SKM-1 treated with dmso at 0.1 percent for 144 hours (cell line): ENCODE results near the gene CERS6.
"Not testable (repeated sequence)": the region's sequence is repeated elsewhere in the genome, so short reads cannot be mapped to it uniquely, and the experiment has no call there.

Experiments used
- DNase-seq: peaks from one replicate; lab custom pipeline; 2025; ENCODE audit not compliant: unreplicated experiment; lab: John Stamatoyannopoulos, UW

The CERS6 gene

GRCh38 chr2:168791140-168791539 is 335.1 kb downstream of the CERS6 start:
- not testable (repeated sequence) for DNase-seq

DNA sequence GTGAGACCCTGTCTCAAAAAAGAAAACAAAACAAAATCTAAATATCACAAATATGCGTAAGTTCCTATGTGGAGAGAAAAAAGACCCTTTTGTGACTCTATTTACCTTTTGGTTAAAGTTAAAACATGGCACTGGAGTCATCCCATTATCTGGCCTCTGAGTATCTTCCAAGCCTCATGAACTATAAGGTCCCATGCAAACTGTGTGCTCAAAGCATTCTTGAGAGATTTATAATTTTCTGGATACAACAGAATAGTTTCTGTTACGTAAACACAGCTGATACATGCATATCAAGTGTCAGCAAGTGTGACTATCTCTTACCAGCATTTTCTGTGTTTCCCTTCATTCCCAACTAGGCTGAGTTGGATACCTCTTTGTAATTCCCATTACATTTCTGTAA is 337.5 kb downstream of the CERS6 start:
- DNase-seq, result no peak

GRCh38 chr2:168794968-168795367 is 338.9 kb downstream of the CERS6 start:
- no peak for DNase-seq

DNA sequence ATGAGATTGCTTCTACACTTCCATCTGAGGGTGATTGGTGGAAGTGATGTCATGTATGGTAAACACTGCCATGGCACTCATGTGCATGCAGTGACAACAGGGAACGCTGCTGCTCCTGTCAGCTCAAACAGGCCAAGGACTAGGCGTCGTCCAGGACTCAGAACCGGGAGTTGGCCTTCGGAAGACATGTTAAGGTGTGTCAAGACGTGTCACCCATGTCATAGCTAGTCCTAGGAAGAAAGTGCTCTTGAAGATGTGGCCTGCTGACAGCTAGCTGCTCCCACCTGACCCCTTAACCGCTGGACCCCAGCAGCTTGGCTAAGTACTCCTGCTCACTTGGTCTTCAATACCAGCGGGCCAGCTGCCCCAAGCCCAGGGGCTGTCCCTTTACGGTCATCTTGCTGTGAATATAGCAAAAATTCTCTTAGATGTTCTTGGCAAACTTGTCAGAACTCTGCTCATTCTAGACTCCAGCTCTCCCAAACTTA is 340.1 kb downstream of the CERS6 start:
- no peak for DNase-seq

DNA sequence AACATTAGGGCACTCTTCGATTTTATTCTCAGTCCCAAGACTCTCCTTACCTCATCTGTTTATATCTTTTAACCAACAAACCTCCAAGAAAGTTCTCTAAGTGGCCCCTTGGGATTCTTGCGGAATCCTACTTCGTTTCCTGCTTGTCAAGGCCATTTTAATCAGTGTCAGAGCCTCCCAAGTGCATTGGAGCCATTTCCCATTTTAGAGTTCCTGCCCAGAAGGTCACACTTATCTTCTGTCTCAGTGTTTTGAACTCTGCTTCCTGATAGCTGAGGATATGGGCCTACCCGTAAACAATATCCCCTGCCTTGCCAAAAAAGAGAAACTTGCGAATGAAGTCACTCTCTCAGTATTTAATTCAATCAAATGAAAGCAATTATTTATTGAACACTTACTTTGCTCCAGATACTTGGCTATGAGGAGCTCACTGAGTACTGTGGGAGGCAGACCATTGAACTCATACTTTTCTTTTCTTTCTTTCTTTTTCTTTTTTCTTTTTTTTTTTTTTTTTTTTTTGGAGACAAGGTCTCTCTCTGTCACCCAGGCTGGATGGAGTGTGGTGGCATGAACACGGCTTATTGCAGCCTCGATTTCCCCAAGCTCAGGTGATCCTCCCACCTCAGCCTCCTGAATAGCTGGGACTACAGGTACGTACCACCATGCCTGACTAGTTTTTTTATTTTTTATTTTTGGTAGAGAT is 340.7 kb downstream of the CERS6 start:
- no peak for DNase-seq

- DNase-seq, result no peak
Observed at GRCh38 chr2:168797286-168797655, 341.2 kb downstream of the CERS6 start.

GRCh38 chr2:168798076-168798887 is 342.2 kb downstream of the CERS6 start:
- no peak for DNase-seq

- DNase-seq, result no peak
Observed at GRCh38 chr2:168798888-168799410, 342.9 kb downstream of the CERS6 start.

- DNase-seq, result no peak
Observed at GRCh38 chr2:168801471-168801870, 345.4 kb downstream of the CERS6 start.

DNA sequence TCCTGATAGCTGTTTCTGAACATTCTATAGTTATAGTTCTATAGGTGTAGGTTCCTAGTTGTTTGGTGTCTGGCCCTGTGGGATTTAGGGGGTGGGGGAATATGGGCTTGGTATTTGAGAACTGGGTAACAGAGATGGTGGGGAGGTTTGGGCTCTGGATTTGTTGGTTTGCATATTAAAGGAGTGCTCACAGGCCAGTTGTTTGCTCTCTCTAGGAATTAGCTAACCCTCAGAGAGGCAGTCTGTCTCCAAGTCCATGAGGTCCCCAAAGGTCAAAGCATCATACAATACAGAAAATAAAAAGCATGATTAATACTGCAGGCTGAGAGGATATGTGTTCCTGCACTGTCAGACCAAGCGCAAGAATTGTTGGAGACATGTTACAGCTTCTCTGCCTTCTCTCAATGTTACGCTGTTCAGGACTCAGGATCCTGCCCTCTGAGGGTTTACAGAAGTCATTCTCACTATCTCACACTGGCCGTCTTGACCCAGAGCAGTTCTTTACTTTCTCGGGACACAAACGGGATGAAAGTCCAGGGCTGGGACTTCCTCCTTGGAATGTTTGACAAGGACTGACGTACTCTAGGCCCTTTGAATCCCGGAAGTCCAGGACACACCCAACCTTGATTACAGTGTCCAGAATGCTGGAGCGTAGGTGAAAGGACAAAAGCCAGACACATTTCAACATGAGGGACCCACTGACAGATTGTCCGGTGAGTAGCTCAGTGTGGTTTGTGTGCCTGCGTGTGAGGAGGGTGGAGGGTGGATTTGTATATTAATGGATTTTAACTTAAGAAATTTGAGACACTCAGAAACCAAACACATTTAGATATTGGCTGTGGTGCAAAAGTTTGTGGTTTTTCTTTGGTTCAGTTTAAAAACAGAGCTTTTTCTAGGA is 346.1 kb downstream of the CERS6 start, which contains the start of gene NOSTRIN:
NOSTRIN (plus strand) TSS at position 677 of the 898 bp plus-strand sequence; CDS start at position 687, 10 bp downstream.
- DNase-seq, result no peak

DNA sequence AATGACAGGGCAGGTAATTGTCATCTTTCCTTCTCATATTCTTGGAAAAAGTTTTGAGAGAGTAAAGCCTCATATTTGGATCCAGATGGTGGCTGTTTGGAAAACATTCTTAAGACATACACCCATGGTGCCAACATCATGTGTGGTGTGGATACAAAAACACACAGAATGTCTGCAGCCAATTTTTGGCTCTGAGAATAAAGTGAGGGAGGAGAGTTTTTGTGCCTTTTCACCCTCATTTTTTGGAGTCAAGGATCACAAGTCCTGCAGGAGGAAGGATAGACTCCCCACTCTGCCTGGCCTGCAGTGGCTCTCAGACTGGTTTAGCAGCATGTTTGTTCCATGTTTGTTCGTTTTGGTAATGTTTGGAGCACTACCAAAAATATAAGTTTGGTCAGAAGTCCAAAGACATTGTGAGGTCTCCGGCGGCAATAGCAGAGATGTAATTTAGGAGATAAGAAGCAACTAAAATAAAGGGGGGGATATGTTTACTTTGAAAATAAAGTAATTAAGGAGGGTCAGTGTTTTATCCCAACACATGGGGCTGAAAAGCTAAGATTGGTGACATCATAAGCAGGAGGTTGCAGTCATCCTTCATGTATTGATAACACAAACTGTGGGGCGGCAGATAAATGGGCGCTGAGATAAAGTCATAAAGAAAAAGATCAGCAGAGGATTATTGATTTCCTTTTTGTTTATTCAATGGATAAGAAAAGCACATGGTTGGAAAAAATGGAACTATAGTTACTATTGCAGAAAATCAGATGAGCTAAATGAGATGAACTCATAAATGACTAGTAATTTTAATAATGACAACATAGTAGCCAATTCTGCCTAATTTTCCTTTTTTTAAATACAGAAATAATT is 347.0 kb downstream of the CERS6 start:
- no peak for DNase-seq

DNA sequence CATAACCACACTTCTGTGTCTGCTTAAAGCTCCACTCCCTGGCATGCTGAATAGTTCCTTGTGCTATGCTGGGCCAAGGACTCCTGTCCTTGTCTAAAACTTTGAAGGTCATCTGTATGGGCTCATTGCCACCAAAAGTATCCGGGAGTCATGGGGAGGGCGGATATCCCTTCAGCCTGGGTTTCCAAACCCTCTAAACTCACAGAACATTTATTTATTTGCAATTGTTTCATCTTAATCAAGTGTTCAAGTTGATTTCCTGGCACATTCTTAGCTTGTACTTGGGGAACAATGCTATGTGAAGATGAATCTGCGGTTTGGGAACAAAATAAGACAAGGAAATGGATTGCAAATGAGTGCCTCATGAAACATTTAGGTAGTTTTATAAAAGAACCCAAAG is 348.1 kb downstream of the CERS6 start:
- no peak for DNase-seq

DNA sequence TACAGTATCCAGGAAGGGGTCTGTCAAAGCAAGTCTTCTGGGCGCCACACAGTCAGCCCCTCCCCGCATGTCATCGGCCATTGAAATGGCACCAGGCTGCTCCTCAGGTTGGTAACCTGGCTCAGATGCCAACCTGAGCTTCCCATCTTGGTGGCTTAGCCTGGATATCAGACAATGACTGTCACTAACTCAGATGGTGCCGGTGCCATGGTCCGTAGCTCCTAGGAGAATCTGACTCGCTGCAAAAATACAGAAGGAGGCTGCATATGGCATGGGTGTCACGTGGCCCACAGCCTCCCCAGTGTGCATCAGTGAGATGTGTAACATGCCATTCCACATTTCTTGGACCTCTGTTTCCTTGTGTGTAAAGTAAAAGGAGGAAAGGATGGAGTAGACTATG is 349.5 kb downstream of the CERS6 start:
- no peak for DNase-seq

- DNase-seq, result no peak
Observed at GRCh38 chr2:168809537-168809936, 353.5 kb downstream of the CERS6 start.

DNA sequence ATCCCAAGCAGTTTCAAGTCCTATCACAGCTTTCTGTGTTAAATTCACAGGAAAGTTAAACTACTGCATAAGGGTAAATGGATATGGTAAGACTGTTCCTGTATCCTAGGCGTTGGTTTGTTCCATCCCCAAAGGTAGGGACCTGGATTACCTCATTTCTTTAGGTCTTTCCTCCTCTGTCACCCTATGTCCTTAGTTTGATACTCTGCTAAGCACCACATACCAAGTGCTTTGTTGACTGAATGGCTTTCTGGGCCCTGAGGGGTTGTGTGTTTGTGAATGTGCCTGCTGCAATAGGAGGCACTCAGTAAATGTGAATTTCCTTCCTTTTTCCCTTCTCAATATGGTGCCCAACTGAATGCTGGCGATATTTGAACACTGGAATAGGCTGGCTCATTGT is 354.2 kb downstream of the CERS6 start:
- no peak for DNase-seq

DNA sequence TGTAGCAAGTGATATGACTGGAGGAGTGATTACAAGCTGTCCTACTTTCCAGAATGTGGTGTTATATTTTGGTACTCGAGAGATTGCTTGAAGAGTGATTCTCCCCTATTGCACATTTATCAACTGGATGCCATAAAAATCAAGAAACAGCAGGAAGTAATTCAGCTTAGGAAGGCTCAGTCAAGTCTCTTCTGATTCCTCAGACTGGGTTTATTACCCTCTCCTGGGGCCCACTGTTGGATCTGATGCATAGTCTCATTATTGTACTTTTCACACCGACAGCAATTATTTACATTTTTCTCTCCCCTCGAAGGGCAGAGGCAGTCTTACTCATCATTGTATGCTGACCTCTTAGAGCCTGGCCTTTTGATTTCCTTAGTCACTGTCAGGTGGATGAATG is 355.6 kb downstream of the CERS6 start:
- no peak for DNase-seq

- no peak for DNase-seq
Observed at GRCh38 chr2:168814046-168814445, 358.0 kb downstream of the CERS6 start.

DNA sequence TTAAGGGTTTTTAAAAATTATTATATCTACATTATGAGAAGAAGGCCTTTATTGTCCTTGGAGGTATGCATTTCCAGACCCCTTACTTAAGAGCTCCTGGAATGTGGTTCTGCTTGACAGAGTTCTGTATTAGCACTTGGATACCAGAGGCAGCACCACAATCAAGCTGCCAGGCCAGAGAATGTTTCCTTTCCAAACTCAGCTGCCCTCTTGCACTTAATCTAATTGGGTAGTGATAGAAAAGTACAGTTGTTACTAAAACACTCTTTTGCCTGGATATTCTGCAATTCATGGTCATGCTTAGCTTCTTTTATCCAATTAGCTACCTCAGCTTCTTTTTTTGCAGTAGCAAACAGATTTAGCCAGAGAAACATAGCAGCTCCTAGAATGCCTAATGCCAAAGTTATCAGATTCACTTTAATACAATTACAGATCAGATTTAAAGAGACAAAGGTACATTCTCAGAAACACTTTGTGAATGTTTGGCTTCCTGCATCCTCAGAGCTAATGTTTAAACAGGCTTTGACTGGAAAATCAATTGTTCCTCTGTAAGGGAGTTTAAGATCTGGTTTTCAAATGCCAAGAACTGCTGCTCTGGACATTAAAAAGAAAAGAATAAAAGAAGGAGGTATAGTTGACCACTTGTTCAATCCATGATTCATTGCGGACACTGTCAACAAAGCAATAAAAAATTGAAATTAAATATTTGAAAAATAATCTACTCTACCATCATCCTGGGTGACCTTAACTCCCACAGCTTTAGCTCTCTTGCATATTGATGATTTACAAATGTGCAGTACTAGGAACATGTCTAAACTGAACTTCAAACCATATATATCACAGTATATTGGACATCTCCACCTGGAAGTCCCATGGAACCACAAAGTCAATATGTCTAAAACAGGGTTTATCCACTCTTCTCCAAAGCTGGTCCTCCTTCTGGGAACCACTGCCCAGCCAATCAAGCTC is 359.2 kb downstream of the CERS6 start:
- DNase-seq, result no peak

DNA sequence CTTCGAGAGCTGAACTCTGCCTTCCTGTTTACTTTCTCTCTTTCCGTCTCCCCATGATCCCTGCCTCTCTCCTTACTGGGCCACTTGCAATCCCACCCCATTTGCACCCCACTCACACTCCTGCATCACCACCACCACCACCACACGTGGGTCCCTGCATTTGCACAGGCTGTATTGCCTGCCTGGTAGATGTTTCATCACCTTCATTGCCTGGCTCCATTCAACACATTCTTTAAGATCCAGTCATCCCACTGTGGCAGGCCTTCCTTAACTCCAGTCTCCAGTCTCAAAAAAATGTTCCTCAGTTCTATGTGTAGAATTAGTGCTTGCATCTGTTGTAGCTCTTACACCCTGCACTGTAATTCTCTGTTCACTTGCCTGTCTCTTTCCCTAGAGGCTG is 360.3 kb downstream of the CERS6 start:
- no peak for DNase-seq
